Uterus (tissue), 2 donors: ENCODE measurements around the gene TUBAL3.
"Not testable (repeated sequence)": the region's sequence is repeated elsewhere in the genome, so short reads cannot be mapped to it uniquely, and the experiment has no call there.

Source experiments
- POLR2A ChIP-seq, 2 donors: fragments of 450-650 bp; IDR thresholded peaks; one replicate each; pipeline ENCODE4 v1.6.1; 2016; ENCODE audit warnings: antibody characterized with exemption in 2 of 2, mild to moderate bottlenecking in 1 of 2, moderate library complexity in 1 of 2
- TF ChIP-seq, protein P1 (sequence below), 4 experiments: fragments of 200-600 bp in 2 of 4; fragments of 450-650 bp in 2 of 4; sonication (generic) in 2 of 4; IDR thresholded peaks; one replicate each; pipeline ENCODE4 v1.5.1; 2016 to 2019; ENCODE audit warnings: antibody characterized with exemption in 4 of 4, mild to moderate bottlenecking in 2 of 4, moderate library complexity in 1 of 4

DNA sequence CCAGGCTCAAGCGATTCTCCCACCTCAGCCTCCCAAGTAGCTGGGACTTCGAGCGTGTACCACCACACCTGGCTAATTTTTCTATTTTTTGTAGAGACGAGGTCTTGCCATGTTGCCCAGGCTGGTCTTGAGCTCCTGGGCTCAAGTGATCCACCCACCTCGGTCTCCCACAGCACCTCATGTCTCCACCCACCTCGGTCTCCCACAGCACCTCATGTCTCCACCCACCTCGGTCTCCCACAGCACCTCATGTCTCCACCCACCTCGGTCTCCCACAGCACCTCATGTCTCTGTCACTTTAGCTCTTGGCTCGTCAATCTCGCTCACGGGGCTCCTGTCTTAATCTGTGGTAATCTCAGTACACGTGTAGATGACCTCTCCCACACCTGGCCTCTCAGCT is 24.2 kb downstream of the TUBAL3 start:
- TF ChIP-seq, protein P1, sequence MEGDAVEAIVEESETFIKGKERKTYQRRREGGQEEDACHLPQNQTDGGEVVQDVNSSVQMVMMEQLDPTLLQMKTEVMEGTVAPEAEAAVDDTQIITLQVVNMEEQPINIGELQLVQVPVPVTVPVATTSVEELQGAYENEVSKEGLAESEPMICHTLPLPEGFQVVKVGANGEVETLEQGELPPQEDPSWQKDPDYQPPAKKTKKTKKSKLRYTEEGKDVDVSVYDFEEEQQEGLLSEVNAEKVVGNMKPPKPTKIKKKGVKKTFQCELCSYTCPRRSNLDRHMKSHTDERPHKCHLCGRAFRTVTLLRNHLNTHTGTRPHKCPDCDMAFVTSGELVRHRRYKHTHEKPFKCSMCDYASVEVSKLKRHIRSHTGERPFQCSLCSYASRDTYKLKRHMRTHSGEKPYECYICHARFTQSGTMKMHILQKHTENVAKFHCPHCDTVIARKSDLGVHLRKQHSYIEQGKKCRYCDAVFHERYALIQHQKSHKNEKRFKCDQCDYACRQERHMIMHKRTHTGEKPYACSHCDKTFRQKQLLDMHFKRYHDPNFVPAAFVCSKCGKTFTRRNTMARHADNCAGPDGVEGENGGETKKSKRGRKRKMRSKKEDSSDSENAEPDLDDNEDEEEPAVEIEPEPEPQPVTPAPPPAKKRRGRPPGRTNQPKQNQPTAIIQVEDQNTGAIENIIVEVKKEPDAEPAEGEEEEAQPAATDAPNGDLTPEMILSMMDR (IDR thresholded peaks at IDR 0.05): not testable (repeated sequence)
- TF ChIP-seq POLR2A (IDR thresholded peaks at IDR 0.05): not testable (repeated sequence)
